Cardiac fibroblast (primary cell): ENCODE results near the gene GCK.

ENCODE experiments used
- DNase-seq, 2 donors: peaks; one replicate each; pipeline versions ENCODE4 v3.0.0 to v3.0.0-alpha.2; 2010; ENCODE audit warnings: low read depth in 2 of 2
- H3K4me3 ChIP-seq, 2 donors: replicated peaks in 1 of 2; 1 replicate in 1 of 2; 2 replicates in 1 of 2; pipeline ENCODE4 v1.5.1; 2011; ENCODE audit warnings: low read depth in 2 of 2, low read length in 2 of 2, mild to moderate bottlenecking in 2 of 2, moderate library complexity in 1 of 2
- CTCF ChIP-seq: IDR thresholded peaks from one replicate; pipeline ENCODE4 v1.5.1; 2011; ENCODE audit warnings: low read depth, mild to moderate bottlenecking, low read length, inconsistent platforms

The GCK gene

GRCh38 chr7:44156453-44157010, 32.7 kb downstream of the GCK start:
- H3K4me3 ChIP-seq: no peak overlapping the region
- DNase-seq: no peak
- no peak for TF ChIP-seq CTCF

GRCh38 chr7:44155191-44156185, 33.8 kb downstream of the GCK start:
- TF ChIP-seq CTCF: no peak
- no peak overlapping the region for H3K4me3 ChIP-seq
- no peak for DNase-seq

- no peak for TF ChIP-seq CTCF
- no peak overlapping the region for H3K4me3 ChIP-seq
- DNase-seq: no peak
These were observed 34.5 kb downstream of the GCK start for GRCh38 chr7:44154703-44155102.

GRCh38 chr7:44153948-44154335, 35.3 kb downstream of the GCK start:
- DNase-seq: no peak
- no peak overlapping the region for H3K4me3 ChIP-seq
- TF ChIP-seq CTCF: no peak

GRCh38 chr7:44152971-44153947, 36.0 kb downstream of the GCK start:
- TF ChIP-seq CTCF: no peak
- H3K4me3 ChIP-seq: no peak overlapping the region
- DNase-seq: no peak

- no peak for DNase-seq
- no peak overlapping the region for H3K4me3 ChIP-seq
- TF ChIP-seq CTCF: no peak
These were observed 37.3 kb downstream of the GCK start for GRCh38 chr7:44151956-44152355.
